ENCODE results near the gene ASS1.
"Not testable (repeated sequence)": the region's sequence is repeated elsewhere in the genome, so short reads cannot be mapped to it uniquely, and the experiment has no call there.

ASS1 gene

GRCh38 chr9:130444565-130445221, at the start of gene ASS1:
Gene ASS1, plus strand, starts transcription at chr9:130444961. Its CDS starts 7,268 bp downstream, at chr9:130452229.
- DNase-seq (ENCODE audit: low read depth in 1 of 2, low spot score in 1 of 2) = peak; percentile 18 to 22

GRCh38 chr9:130395810-130396435, 48.8 kb upstream of the ASS1 start:
- DNase-seq (ENCODE audit: low read depth in 1 of 2, low spot score in 1 of 2) = no peak

DNA sequence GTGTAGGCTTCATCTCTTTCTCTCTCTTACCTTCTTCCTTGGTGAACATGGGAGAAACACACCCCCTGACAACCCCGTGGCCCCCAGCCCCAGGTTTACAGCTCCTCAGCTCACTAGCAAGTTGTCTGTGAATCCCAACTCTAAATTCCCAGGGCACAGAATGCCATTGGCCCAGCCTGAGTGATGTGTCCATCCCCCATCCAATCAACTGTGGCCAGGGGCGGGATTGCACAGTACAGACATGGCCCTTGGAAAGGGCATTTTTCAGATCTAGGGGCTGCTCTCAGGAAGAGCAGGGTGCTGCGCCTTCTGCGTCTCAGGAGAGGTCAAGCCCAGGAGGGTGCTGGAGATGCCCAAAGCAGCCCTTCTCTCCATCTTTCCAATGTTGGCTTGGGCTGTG, 48.2 kb upstream of the ASS1 start:
- DNase-seq (ENCODE audit: low read depth in 1 of 2, low spot score in 1 of 2) = no peak

- no peak for DNase-seq (ENCODE audit: low read depth in 1 of 2, low spot score in 1 of 2)
Measured at GRCh38 chr9:130398487-130399240, 46.1 kb upstream of the ASS1 start.

GRCh38 chr9:130399768-130400167, 45.0 kb upstream of the ASS1 start:
- no peak for DNase-seq (ENCODE audit: low read depth in 1 of 2, low spot score in 1 of 2)

GRCh38 chr9:130400870-130401269, 43.9 kb upstream of the ASS1 start:
- DNase-seq (ENCODE audit: low read depth in 1 of 2, low spot score in 1 of 2) = no peak

- DNase-seq (ENCODE audit: low read depth in 1 of 2, low spot score in 1 of 2) = not testable (repeated sequence)
Measured at GRCh38 chr9:130401742-130402141, 43.0 kb upstream of the ASS1 start.

GRCh38 chr9:130402243-130402642, 42.5 kb upstream of the ASS1 start:
- no peak for DNase-seq (ENCODE audit: low read depth in 1 of 2, low spot score in 1 of 2)

- no peak for DNase-seq (ENCODE audit: low read depth in 1 of 2, low spot score in 1 of 2)
Measured at GRCh38 chr9:130402645-130403440, 41.9 kb upstream of the ASS1 start.

DNA sequence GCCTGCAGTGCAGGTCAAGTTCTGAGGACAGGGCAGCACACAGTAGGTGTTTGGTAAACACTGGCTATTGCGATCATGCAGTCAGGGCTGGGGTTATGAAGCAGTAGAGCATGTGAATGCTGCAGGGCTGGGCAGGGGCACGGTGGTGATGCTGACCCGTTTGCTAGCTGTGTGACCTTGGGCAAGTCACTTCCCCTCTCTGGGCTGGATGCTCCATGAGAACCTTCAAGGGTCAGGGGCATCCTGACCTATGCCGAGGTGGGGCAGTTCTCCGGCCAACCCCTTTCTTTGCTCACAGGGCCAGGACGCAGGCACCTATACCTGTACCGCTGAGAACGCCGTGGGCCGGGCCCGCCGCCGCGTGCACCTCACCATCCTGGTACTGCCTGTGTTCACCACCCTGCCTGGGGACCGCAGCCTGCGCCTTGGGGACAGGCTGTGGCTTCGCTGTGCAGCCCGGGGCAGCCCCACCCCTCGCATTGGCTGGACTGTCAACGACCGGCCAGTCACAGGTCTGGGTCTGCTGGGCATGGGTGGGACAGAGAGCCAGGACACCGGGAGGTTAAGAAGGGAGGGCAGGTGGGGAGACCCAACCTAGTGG, 39.0 kb upstream of the ASS1 start:
- no peak for DNase-seq (ENCODE audit: low read depth in 1 of 2, low spot score in 1 of 2)

- DNase-seq (ENCODE audit: low read depth in 1 of 2, low spot score in 1 of 2) = no peak
Measured at GRCh38 chr9:130406278-130406895, 38.4 kb upstream of the ASS1 start.

DNA sequence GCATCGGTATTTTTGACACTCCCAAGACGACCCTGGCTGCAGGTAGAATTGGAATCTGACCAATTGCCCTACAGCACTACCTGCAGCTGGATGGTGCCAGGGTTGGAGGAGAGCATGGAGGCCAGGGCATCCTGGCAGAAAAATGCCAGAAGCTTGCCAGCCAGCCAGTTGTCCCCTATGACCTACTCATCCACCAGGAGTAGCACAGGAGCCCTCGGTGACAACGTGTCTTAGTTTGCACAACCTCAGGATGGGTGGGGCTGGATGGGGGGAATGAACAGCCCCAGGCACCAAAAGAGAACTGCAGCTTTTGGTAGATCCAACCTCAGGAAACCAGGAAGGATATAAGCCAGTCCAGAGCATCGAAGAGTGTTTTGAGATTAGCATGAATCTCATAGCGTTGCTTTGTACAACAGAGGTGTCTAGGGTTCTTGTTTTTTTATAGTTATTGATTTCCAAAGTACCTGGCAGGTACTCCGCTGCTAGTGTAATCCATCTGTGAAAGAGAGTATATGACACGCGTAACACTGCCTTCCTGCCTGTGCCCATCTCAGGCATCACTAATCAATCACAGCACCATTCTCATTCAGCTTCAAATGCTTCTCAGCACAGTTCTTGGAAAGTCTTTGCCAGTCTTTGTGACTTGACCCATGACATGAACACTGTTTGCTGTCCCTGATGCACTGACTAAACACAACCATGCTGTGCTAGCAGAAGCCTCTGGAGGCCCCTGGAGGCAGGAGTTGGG, 36.7 kb upstream of the ASS1 start:
- no peak for DNase-seq (ENCODE audit: low read depth in 1 of 2, low spot score in 1 of 2)

- DNase-seq (ENCODE audit: low read depth in 1 of 2, low spot score in 1 of 2) = no peak
Measured at GRCh38 chr9:130408669-130409068, 36.1 kb upstream of the ASS1 start.

- DNase-seq (ENCODE audit: low read depth in 1 of 2, low spot score in 1 of 2) = no peak
Measured at GRCh38 chr9:130409246-130409645, 35.5 kb upstream of the ASS1 start.

GRCh38 chr9:130410443-130410842, 34.3 kb upstream of the ASS1 start:
- no peak for DNase-seq (ENCODE audit: low read depth in 1 of 2, low spot score in 1 of 2)

- no peak for DNase-seq (ENCODE audit: low read depth in 1 of 2, low spot score in 1 of 2)
Measured at GRCh38 chr9:130411566-130411915, 33.2 kb upstream of the ASS1 start.

GRCh38 chr9:130414081-130414731, 30.6 kb upstream of the ASS1 start:
- no peak for DNase-seq (ENCODE audit: low read depth in 1 of 2, low spot score in 1 of 2)

GRCh38 chr9:130414910-130415746, 29.6 kb upstream of the ASS1 start:
- no peak for DNase-seq (ENCODE audit: low read depth in 1 of 2, low spot score in 1 of 2)

- no peak for DNase-seq (ENCODE audit: low read depth in 1 of 2, low spot score in 1 of 2)
Measured at GRCh38 chr9:130417602-130418001, 27.2 kb upstream of the ASS1 start.
